ENCODE results near the gene RPUSD1.
"Not testable (repeated sequence)": the region's sequence is repeated elsewhere in the genome, so short reads cannot be mapped to it uniquely, and the experiment has no call there.

The RPUSD1 gene

DNA sequence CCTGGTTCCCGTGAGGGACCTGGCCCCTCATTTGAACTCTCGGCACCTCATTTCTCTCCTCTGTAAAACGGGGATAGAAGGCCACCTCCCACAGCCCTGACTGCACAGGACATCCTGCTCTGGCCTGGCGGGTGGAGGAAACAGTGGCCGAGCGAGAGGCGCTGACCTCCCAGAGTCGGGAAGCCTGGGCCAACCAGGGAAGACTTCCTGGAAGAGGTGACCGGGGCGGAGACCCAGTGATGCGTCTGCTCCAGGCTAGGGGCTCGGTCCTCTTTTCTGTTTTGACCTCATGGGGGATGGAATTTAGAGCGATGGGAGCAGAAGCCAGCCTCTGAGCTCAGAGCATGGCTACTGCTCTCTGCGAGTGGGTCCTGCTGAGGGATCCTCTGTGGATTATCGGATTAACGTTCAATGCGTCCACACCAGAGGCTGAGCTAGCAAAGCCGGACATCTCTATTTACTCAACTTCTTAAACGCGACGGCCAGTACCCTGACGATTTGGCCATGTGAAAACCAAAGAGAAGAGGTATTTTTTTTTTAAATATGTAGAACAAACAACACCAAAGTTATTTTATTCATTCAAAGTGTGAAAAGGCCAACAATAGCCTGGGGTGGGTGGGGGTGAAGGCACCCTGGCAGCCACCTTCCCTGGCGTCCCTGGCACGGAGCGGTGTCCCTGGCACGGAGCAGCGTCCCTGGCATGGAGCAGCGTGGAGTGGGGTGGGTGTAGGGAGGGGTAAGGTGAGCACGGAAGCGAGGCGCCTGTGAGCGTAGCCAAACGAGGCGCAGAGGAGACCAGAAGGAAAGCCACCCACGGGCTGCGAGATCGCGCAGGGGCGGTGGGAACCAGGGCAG lies 36.8 kb downstream of the RPUSD1 start:
- in situ Hi-C loops (cut with MboI; ENCODE audit: low sequenced_read_pairs) = no loop called here

DNA sequence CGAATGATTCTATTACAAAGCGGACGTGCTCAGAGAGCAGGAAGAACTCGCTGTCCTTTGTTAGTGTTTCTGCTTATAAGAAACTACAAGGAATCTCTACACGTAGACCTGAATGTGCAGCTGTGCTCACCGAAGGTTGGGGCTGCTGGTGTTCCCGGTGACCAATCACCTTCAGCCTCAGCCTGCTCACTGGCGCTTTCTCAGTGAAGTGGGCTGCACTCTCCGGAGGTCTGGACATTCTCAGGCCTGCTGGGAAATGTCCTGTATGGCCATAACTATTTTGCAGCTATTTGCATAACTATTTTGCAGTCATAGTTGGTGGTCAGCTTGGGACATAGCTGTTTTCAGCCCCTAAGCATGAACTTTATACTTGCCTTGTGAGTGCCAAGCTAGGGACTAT lies 37.7 kb downstream of the RPUSD1 start:
- in situ Hi-C loops (cut with MboI; ENCODE audit: low sequenced_read_pairs) = no loop called here

DNA sequence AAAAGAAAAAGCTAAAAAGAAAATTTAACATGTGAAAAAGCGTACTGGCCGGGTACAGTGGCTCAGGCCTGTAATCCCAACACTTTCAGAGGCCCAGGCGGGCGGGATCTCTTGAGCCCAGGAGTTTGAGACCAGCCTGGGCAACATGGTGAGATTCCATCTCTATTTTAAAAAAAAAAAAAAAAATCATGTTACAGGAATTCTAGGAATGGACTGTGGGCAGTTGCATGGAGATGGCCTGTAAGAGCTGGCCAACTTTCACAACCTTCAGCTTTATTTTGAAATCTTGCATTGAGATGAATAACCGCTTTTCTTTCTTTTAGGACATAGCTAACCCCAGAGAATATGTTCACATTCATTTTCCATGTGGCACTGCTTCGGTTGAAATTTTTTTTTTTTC lies 39.2 kb downstream of the RPUSD1 start:
- in situ Hi-C loops (cut with MboI; ENCODE audit: low sequenced_read_pairs) = no loop called here

DNA sequence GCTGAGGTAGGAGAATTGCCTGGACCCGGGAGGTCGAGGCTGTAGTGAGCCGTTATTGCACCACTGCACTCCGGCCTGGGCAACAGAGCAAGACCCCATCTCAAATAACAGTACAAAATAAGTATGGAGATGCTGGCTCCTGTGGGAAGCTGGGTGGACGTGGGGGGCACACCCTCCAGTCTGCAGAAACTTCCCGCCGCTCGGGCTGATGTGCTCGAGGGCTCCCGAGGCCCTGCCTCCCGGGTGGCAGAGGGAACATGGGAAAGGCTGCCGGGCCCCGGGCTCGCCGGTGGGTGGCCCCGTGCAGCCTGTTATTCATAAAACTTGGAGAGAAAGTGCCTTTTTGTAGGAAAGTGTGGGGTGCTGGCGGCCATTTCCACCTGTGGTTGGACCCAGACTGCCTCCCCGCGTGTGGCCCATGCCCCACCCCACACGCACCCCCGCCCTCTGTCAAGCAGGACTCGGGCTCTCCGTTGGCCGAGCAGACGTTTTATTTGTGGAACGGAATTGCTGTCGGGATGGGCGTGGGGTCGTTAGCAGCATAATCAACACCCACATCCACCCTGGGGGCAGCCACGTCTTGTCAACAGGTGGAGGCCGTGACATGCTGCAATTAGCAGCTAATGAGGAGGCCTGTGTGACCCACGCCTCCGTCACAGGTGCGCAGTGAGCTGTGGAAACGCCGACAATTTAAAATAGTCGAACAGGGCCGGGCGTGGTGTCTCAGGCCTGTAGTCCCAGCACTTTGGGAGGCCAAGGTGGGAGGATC lies 40.0 kb downstream of the RPUSD1 start:
- in situ Hi-C loops (cut with MboI; ENCODE audit: low sequenced_read_pairs) = no loop called here

DNA sequence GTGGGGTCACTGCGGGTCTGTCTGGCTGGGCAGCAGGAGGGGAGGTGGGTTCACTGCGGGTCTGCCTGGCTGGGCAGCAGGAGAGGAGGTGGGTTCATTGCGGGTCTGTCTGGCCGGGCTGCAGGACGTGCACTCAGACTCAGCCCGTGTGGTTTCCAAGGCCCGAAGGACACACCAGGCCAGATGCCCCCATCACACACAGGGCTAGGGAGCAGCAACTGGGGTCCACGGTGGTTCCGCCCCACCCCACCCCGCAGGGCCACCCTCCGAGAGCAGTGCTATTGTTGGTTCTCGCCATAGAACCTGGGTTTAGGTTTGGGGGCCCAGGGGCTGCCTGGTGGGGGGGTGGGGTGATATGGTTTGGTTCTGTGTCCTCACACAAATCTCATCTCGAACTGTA lies 41.5 kb downstream of the RPUSD1 start:
- in situ Hi-C loops (cut with MboI; ENCODE audit: low sequenced_read_pairs) = no loop called here

DNA sequence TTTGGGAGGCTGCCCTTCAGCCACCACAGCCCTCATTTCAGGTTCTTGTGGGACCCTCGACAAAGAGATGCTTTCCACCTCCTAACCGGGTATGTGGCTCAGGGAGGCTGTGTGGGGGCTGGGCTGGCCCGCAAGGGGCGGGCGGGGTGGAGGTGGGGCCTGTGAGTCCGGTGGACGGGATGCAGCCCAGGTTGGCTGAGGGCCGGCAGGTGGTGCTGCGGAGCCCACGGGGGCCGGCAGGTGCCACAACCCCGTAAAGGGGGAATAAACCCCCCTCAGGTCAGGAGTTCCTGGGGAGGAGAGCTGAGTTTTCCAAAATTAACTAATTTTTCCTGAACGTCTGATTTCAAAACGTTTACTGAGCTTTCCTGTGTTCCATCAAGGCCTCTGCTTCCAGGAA lies 42.4 kb downstream of the RPUSD1 start:
- in situ Hi-C loops (cut with MboI; ENCODE audit: low sequenced_read_pairs) = no loop called here

DNA sequence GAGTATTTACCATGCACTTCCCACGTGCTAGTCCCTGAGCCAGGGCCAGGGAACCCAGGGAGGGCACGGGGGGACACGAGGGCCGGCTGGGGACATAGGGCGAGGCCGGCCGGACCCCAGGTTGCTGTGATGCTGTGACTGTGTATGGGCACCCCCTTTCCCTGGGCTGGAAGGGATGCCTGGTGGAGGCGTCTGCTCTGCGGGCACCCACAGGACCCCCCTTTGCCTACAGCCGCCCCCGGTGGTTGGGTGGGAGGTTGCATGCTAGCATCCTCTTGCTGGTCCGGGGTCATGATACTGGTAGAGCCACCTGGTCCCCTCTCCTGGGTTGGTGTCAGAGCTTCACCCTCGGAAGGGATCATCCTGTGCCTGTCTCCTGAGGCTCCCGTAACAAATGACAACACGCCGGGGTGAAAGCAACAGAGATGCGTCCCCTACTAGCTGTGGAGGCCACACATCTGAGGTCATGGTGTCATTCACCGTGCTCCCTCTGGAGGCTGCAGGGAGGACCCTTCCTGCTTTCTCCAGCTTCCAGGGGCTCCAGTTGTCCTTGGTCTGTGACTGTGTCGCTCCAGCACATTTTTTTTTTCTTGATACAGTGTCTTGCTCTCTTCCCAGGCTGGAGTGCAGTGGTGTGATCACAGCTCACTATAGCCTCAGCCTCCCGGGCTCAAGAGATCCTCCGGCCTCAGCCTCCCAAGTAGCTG lies 44.2 kb downstream of the RPUSD1 start:
- in situ Hi-C loops (cut with MboI; ENCODE audit: low sequenced_read_pairs) = no loop called here

DNA sequence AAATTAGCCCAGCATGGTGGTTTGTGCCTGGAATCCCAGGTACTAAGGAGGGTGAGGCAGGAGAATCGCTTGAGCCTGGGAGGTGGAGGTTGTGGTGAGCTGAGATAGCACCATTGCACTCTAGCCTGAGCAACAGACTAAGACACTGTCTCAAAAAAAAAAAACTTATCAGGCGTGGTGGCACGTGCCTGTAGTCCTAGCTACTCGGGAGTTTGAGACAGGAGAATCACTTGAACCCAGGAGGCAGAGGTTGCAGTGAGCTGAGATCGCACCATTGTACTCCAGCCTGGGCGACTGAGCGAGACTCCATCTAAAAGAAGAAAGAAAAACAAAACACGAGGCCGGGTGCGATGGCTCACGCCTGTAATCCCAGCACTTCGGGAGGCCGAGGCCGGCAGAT lies 45.3 kb downstream of the RPUSD1 start:
- in situ Hi-C loops (cut with MboI; ENCODE audit: low sequenced_read_pairs) = not testable (repeated sequence)

DNA sequence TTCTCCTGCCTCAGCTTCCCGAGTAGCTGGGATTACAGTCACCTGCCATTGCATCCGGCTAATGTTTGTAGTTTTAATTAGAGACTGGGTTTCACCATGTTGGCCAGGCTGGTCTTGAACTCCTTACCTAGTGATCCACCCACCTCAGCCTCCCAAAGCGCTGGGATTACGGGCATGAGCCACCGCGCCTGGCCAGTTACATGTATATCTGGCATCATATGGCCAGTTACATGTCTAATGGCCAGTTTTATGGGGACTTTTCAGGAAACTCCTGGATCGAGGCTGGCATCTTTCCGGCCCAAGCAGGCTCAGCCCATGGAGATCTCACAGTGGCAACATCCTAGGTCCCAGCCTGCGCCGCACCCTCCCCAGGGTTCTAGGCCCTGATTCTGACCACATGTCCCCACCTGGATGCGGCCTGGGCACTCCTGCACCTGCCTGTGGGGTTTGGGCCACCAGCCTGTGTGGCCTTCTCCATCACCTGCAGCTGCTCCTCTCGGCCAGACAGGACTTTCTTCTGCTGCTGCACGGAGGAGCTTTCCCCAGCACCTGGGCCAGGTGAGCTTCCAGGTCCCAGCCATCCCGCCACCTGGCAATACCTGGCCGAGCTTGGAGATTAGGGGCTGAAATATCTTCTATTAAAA lies 46.1 kb downstream of the RPUSD1 start:
- in situ Hi-C loops (cut with MboI; ENCODE audit: low sequenced_read_pairs) = no loop called here

DNA sequence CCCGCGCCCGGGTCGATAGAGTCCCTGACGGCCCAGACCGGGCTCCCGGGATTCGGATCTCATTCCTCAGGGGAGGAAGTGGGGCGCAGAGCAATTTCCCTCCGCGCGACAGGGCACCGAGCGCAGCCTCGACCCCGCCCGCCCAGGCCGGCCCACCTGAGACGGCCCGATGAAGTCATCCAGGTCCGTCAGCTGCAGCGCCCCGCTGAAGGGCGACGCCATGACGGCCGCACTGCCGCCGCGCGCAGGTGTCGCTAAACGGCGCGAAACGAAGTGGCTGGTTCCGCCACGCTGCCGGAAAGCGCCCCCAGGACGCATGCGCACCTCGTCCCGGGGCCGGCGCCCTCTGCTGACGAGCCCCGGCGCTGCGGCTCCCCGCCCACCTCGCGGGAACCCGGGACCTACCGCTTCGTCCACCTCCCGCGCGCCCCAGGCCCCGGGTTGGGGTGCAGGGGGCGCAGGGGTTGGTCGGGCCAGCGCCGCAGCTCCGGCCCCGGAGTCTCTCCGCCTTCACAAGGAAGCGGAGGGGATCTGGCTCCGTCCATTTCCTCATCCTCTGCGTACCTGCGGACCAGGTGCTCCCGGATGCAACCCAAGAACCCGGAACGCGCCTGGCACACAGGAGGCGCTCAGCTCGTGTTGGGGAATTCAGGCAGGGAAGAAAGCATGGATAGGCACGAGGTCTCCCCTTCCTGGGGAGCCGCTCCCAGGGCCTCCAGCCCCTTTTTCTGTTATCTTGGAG lies 47.2 kb downstream of the RPUSD1 start, which contains the start of gene CIAO3:
CIAO3 (minus strand) TSS at position 234 of the 742 bp plus-strand sequence; CDS start at position 222, 12 bp downstream.
- in situ Hi-C loops (cut with MboI; ENCODE audit: low sequenced_read_pairs) = no loop called here

DNA sequence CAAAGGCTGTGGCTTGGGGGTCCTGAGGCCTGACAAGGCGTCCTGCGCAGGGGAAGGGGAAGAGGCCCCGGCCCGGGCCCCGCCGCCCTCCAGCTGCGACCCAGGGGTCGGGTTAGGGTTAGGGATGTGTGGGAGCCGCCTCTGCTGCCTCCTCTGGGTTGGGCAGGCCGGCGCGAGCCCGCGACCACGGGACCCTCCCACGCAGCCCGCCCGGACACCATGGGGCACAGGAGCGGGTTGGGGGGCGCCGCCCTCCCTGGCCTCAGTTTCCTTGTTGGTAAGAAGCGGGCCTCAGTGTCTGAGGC lies 47.8 kb downstream of the RPUSD1 start:
- in situ Hi-C loops (cut with MboI; ENCODE audit: low sequenced_read_pairs) = no loop called here

DNA sequence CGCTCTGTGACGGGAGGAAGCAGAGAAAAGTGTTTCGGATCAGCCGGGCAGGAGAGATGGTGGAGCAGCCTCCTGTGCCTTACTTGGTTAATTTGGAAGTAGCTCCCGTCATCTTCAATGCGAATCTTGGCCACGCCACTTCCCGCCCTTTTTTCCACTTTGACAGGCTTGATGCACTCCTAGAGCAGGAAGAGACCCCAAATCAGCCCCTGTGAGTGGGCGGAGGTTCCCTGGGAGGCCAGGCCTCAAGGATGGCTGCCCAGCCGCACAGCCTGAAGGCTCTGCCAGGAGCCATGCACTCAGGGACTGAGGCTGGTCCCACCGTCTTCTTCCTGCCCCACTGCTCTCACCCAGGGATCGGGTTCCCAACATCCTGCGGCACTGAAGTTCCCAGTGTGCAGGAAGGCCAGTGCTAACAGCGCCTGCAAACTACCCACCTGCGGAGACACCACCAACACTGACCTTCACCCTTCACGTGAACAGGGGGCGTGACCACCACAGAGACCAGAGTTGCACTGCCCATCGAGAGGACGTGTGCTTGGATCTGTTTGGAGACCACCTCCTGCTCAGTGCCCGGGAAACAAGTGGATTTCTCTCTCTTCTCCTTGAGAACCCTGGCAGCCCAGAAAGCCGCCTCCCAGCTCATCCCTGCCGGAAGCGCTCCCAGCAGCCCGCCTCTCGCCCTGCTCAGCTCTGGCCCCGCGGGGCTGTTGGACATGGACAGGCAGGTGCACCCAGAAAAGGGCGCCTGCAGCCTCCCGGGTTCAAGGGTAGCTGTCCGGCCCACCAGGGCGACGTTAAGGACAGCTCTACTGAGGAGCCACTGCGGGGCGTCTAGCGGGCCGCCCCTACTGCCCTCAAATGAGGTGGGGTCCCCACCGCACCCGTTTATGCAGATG lies 48.4 kb downstream of the RPUSD1 start:
- in situ Hi-C loops (cut with MboI; ENCODE audit: low sequenced_read_pairs) = no loop called here

DNA sequence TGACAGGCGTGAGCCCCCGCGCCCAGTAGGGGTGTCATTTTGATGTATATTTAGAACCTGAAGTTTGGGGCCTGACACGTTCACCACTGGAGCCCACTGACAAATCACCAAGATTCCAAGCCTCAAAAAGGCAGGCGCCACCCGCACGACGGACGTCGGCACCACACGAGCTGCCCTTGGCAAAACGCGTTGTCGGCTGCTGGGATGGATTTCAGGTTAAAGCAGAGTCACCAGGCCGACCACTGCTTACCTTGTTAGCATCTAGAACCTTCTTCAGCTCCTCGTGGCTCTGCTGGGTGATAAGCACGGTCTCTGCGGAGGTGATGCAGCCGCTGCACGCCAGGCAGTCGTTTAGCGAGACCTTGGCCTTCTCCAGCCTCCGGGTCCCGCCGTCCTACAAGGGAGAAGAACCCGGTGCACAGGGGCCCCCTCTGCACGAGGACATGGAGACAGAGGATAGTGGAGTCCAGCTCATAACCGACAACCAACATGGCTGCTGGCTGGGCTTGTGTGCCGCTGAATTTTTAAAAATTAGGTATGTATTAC lies 51.2 kb downstream of the RPUSD1 start:
- in situ Hi-C loops (cut with MboI; ENCODE audit: low sequenced_read_pairs) = no loop called here

DNA sequence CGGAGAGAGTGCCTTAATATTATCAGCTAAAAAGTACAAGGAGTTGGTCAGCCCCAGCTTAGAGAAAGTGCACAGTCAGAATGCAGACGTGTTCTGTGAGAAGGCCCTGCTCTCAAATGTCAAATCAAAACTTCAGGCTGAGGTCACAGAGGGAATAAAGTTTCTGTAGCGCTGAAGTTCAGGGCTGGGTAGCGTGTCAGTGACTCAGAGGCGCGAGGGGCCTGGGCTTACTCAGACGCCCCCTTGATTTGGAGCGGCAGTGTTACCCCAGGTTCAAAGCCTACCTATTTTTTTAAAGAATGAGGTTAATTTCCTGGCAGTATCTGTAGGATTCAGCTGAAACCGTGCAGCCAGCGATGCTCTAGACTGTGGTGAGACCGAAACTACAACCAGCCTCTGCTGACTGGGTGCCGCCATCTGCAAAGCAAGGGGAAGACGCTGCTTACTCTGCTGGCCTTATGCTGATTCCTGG lies 52.2 kb downstream of the RPUSD1 start:
- in situ Hi-C loops (cut with MboI; ENCODE audit: low sequenced_read_pairs) = no loop called here

DNA sequence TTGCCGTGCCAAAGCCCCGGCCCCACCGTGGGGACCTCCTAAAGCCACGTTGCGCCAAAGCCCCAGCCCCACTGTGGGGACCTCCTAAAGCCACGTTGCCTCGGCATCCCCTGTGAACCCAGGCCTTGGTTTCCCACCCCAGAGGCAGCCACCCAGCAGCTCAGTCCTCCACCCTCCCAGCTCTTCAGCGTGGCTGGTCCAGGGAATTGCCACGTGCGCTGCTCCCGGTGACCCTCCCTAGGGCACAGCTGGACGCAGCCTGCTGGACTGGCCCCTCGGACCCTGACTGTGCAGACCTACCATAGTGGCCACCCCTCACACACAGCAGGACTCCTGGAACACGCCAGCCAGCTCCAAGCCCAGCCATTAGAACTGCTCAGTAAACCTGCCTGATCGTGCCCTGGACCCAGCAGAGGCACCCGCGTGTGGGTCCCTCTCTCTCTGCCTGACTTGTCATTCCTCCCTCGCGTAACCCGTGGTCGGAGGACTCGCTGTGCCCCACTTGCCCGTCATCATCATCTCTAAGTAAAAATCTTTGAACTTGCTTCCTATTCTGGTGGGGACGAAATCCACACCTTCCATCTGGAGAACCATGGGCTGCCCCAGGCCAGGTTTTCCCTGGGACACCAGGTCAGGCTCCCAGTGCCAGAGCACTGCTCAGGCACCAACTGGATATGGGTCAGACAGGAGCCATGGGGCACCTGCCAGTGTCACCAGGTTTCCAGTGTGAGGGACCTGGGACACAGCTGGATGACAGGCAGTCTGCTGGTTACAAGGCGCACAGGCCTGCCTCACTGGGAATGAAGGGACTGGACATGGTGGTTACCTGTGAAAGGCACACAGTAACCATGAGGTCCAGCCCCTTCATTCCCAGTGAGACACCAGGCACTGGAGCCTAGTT lies 53.0 kb downstream of the RPUSD1 start:
- in situ Hi-C loops (cut with MboI; ENCODE audit: low sequenced_read_pairs) = no loop called here
